NCI-H1694 treated with DMSO at 0.1 percent for 48 hours (cell line): ENCODE results near the gene BLOC1S4.
"Not testable (repeated sequence)": the region's sequence is repeated elsewhere in the genome, so short reads cannot be mapped to it uniquely, and the experiment has no call there.

Experiments
- DNase-seq: peaks from one replicate; lab custom pipeline; 2025; lab: John Stamatoyannopoulos, UW

The BLOC1S4 gene

GRCh38 chr4:6742507-6742906 is 26.5 kb downstream of the BLOC1S4 start:
- DNase-seq = no peak

DNA sequence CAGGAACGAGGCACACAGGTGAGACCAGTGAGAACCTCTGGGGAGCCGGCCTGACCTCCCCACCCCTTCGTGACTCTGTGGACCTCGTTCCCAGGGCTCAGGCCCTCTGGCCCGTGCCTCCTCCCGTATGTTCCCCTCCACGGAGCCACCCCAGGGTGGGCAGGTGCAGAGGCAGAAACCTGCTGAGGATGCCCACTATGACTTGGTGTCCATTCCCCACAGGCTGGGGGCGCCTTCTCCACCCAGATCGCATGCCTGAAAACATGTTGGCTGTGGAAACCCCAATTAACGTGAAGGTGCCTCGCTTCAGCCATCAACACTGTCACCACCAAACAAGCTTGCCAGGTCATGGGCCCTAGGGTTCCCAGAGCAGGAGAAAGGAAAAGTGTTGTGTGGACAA is 27.0 kb downstream of the BLOC1S4 start:
- DNase-seq = no peak

GRCh38 chr4:6746721-6747293 is 30.8 kb downstream of the BLOC1S4 start:
- DNase-seq = no peak

DNA sequence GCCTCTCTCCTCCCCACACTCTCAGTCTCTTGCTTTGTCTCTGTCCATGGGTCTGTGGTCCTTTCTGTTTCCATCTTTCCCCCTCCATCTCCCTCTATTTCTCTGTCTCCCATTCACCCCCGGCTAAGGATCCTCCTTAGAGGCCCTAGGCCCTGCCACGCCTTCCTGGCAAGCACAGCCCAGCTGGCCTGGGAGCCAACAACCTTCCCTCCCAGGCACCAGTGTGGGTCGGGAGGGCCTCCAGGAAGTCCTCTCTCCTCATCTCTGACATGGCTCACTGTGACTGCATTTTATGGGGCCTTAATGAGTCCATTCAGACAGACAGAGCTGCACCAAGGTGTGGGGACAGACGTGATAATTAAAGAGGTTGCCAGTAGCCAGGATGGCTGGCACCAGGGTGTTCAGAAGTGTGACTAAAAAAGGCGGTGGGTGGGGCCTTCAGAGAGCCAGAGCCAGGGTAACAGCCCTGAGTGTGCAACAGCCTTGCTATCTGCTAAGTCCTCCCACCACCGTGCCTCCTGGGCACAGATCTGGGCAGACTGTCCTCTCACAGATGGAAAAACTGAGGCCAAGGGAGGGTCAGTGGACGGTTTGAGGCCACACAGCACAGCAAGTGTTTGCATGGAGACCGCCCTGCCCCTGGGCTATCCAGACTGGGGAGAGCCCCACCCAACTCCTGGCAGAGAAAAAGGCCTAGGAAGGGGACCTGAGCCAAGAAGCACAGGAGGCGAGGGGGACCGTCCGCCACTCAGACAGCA is 31.5 kb downstream of the BLOC1S4 start:
- no peak for DNase-seq

DNA sequence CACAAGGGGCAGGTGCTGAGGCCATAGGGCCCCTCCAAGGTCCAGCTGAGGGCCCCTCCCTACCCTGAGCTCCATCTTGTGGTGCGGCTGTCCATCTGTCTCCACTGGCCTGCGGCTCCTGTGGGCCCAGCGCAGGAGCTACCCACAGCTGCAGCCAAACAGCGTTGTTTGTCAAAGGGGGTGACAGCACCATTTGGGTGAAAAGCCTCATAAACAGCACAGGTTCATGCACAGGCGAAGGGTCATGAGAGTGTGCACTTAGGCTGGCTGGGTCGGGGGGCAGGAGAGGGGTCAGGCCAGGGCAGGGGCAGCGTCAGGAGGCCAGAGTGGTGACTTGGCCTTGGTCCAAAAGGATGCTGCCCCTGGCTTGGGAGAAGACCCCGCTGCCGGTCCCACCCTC is 32.3 kb downstream of the BLOC1S4 start:
- no peak for DNase-seq

DNA sequence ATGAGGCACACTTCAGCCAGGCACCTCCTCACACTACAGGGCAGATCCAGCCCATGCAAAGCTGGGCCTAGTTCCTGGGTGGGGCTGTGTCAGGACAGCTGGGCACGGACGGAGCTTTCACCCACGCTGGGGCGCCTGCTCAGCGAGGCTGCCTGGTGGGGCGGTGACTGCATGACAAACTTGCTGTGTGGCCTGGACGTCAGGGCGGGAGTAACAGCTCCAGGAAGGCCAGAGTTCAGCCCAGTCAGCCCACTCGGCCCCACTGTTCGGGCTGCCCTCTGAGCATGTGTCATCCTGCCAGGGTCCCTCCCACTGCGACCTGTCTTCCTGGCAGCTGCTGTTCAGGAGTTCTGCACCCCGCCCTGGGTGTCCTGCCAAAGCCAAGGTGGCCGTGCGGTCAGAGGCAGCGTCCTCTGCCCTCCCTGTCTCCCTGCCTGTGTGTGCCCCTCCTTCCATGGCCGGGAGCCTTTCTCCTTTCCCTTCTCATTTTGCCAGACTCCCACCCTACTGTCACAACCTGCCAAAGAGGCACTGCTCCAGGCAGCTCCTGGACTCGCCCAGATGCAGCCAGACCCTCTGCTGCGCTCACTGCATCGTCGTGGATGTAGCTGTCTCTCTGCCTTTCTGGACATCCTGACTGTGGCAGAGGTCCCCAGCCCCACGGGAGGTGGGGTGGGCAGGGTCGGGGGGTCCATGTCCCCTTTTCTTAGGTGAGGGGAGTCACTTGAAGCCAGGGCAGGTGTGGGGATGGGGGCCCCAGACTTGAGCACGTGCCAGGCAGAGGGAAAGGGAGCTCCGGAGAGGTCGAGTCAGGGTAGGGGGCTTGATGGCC is 33.6 kb downstream of the BLOC1S4 start:
- DNase-seq = no peak

DNA sequence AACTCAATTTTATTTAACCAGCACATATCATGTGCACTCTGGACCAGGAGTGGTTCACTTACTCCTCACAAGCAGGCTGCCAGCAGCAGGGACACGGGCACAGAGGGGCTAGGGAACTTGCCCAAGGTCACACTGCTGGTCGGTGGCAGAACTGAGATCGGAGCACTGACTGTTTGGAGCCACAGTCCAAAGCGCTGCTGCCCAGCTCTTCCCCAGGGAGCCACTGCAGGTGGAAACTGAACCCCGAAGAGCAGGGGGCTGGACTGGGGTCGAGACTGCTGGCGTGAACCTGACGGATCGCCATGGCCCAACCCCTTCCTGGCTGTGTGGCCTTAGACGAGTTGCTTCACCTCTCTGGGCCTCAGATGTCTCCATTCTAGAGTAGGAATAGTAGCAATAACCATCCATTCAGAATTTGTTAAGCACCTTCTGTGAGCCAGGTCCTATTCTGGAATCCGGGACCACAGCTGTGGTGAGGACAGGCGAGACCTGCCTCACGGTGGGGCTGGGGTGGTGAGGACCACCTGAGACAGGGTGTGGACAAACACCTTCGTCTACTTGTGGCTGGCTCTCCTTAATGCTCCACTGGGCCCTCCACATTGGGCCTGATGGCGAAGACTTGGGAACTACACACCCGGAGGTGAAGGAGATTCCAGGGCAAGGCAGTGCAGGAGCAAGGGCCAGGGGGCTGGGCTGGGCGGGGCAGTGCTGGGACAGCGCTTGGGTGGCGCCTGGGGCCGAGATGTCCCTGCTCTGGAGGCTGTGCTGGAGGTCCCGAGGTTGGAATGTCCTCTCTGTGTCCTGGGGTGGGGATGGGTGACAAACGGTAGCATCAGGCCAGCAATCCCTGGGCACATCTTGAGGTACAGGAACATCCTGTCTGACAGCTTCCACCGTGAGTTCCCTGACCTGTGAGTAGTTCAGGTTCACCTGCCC is 34.6 kb downstream of the BLOC1S4 start:
- no peak for DNase-seq

DNA sequence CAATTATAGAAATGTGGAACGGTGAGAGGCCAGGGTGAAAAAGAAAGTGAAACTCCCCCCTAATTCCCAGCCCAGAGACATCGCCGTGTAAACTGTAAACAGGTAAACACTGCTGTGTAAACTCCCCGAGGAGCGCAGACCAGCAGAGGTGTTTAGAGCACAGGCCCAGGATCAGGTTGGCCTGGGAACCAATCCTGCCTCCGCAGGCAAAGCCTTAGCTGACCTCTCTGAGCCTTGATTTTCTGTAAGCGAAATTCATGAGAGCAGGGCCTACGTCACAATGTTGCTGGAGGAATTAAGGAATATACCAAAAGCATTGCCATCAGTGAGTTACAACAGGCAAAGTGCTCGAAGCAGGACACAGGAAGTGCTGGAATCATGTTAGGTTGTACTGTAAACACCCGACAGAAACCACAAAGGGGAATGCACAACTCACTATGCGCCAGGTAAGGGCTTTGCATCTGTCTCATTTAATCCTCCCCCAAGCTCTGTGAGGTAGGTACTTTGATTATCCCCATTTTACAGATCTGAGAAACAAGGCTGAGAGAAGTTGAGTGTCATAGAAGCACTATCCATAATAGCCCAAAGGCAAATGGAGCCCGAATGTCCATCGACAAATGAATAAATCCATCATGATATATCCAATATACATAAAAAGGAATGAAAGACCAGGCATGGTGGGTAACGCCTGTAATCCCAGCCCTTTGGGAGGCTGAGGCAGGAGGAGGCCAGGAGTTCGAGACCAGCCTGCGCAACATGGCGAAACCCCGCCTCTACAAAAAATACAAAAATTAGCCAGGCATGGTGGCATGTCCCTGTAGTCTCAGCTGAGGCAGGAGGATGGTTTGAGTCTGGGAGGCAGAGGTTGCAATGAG is 35.9 kb downstream of the BLOC1S4 start:
- no peak for DNase-seq

- no peak for DNase-seq
These were observed 36.5 kb downstream of the BLOC1S4 start for GRCh38 chr4:6752486-6752829.

DNA sequence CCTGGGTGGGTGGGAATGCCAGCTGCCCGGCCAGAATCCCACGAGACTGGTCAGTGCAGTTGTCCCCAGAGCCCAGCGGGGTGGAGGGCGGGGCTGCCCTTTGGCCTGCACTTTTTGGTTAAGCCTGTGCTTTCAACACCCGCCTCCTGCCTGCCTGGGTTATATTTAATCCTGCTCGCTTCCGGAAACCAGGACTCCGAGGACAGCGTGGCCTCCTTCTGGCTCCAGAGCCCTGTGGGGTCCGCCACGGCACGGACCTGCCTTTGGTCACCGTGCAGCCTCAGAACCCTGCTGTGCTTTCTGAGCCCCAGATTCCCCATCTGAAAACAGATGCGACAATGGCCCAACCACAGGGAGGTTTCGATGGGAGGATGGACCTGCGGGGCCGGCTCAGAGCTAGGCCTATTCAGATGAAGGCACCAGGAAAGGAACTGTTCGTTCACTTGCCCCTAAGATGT is 37.2 kb downstream of the BLOC1S4 start:
- DNase-seq = no peak

- DNase-seq = no peak
These were observed 37.9 kb downstream of the BLOC1S4 start for GRCh38 chr4:6753891-6754290.

GRCh38 chr4:6754481-6755087 is 38.6 kb downstream of the BLOC1S4 start:
- no peak for DNase-seq

DNA sequence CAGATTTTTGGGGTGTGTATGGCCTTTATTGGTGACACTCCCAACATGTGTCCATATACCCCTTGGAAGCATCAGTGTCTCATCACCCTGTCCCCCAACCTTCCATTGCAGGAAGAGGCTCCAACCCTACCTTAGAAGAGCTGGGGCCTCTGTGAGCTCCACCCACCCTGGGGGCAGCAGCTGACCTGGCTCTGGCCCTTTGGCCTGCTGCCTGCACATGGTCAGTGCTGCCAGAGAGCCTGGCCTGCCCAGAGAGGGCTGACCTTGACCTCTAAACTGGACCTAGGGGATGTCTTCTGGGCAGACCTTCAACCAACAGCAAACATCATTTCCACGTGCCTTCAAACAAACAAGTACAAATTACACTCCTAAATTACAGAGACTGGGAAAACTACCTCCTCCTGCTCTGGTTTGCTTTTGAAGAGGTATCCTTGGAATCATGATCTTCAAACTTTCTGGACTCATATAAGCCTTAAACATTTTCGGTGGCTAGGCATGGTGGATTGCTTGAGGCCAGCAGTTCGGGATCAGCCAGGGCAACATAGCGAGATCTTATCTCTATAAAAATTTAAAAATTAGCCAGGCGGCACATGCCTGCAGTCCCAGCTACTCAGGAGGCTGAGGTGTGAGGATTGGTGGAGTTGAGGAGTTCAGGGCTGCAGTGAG is 39.2 kb downstream of the BLOC1S4 start:
- DNase-seq = no peak

- not testable (repeated sequence) for DNase-seq
These were observed 40.4 kb downstream of the BLOC1S4 start for GRCh38 chr4:6756345-6756744.

GRCh38 chr4:6758728-6759127 is 42.8 kb downstream of the BLOC1S4 start:
- DNase-seq = no peak

DNA sequence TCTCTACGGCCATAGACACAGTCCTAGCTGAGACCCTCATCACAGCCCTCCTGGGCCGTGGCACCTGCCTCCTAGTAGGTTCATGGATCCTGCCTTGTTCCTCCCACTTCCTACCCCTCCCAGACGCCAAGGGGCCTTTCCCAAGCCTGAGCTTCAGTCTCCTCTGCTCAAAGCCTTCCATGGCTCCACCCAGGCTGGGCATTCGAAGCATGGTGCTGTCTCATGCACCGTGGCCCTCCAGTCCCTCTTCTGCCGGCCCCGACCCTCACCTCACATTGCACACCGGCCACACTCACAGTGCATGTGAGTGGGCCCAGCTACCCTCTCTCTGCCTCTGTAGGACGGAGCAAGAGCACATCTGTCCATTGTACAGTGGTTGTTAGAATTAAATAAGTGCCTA is 44.9 kb downstream of the BLOC1S4 start:
- DNase-seq = no peak

DNA sequence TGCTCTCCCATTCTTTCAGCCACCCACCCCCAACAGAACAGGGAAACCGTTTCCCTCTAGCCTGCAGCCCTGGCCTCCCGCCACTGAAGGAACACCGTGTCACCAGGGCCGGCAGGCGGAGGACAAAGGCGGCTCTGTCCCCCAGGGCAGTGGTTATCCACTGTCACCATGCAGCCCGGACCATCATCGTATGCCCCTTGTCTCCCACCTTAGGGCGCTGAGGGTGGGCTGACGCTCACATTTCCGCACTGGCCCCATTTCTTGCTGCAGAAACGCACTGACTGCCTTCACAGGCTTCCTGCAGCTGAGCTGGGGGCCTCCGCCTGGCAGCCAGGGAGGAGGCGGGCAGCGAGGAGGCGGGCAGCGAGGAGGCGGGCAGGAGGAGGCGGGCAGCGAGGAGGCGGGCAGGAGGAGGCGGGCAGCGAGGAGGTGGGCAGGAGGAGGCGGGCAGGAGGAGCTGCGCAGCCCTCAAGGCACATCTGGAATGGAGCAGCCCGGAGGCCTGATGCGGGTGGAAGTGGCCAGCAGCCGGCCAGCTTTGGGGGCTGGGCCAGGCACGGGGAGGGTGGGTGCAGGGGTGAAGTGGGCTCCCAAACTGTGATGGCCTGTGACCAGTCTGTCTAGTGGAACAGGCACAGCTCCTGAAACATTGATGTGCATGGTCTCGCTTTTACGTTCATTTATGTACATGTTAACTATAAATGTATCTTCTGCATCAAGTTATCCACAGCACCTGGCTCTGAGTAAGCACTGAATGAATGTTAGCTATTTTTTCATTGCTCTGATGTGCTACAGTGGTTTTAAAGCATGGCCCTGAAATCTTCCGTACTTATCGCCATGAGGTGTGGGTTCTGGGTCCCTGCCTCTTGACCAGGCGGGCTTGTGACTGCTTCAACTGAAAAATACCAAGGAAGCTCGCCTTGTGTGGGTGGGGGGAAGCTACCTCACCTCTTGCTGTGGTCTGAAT is 46.0 kb downstream of the BLOC1S4 start:
- DNase-seq = no peak

- DNase-seq = no peak
These were observed 47.4 kb downstream of the BLOC1S4 start for GRCh38 chr4:6763330-6763851.
